Fibroblast of the aortic adventitia (primary cell): ENCODE measurements around the gene TMEM218. TPM values are rescaled to one million over a fixed set of nuclear protein-coding genes. Genes with fewer than 3 reads are reported as not detected.

Experiments used
- DNase-seq: peaks from one replicate; pipeline ENCODE4 v3.0.0-alpha.2; 2010; ENCODE audit warnings: low read depth
- H3K4me3 ChIP-seq: 2 replicates; pipeline ENCODE4 v1.5.1; 2011; ENCODE audit warnings: low read depth, mild to moderate bottlenecking, control low read depth, low read length, moderate library complexity
- CTCF ChIP-seq: IDR thresholded peaks from 2 replicates; pipeline ENCODE4 v1.5.1; 2011; ENCODE audit warnings: mild to moderate bottlenecking, low read length, control low read depth, inconsistent platforms; ENCODE audit not compliant: insufficient read depth
- total RNA-seq: library from RNA; depleted of rRNA; stranded (reverse); fragments of >200 nt; gene quantifications from 2 replicates; pipeline ENCODE4 v1.2.3, GENCODE V29; 2012; ENCODE audit warnings: low replicate concordance

Gene TMEM218
- total RNA-seq: 9.2 and 35.1 TPM in 2 replicates

- peak within 1 kb of the TSS; percentile 90 for H3K4me3 ChIP-seq
- DNase-seq: peak; percentile 99
- no peak for TF ChIP-seq CTCF
Measured at GRCh38 chr11:125111343-125112207, at the start of gene TMEM218. Gene TMEM218 (minus strand): TSS chr11:125111626. CDS start chr11:125102241, 9,385 bp downstream.

GRCh38 chr11:125157953-125158680 is 46.7 kb upstream of the TMEM218 start:
- H3K4me3 ChIP-seq: no peak overlapping the region
- TF ChIP-seq CTCF: no peak
- no peak for DNase-seq

- no peak for TF ChIP-seq CTCF
- DNase-seq: no peak
- no peak overlapping the region for H3K4me3 ChIP-seq
Measured at GRCh38 chr11:125157118-125157733, 45.8 kb upstream of the TMEM218 start.

- no peak overlapping the region for H3K4me3 ChIP-seq
- no peak for TF ChIP-seq CTCF
- peak; percentile 43 for DNase-seq
Measured at GRCh38 chr11:125156346-125157117, 45.1 kb upstream of the TMEM218 start.

GRCh38 chr11:125155767-125156166 is 44.3 kb upstream of the TMEM218 start:
- H3K4me3 ChIP-seq: no peak overlapping the region
- DNase-seq: no peak
- TF ChIP-seq CTCF: no peak

GRCh38 chr11:125155100-125155444 is 43.6 kb upstream of the TMEM218 start:
- no peak overlapping the region for H3K4me3 ChIP-seq
- no peak for TF ChIP-seq CTCF
- no peak for DNase-seq
